HL-60 (cell line): ENCODE measurements around the gene CFAP90.

Experiments
- CTCF ChIP-seq: IDR thresholded peaks from one replicate; pipeline ENCODE4 v1.5.1; 2011; ENCODE audit warnings: low read length, control low read depth, inconsistent platforms; ENCODE audit not compliant: insufficient read depth
- POLR2AphosphoS5 ChIP-seq: IDR thresholded peaks from 2 replicates; pipeline ENCODE4 v1.6.1; 2012; ENCODE audit warnings: low read depth

DNA sequence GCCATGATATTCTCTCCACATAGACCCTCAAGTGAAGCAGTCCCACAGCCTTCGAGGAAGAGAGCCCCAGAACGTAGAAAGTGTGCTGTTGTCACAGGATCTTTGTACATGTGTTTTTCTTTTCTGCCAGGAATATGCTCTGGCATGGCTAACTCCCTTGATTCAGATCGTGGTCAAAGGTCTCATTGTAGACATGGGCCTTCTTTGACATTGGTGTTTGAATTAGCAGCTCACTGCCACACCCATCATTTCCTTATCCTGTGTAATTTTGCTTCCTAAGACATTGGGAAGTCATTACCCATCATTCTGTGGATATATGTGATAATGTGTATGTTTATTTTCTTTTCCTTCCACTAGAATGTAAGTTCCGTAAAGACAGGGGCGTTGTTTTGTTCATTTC is 43.5 kb upstream of the CFAP90 start:
- TF ChIP-seq POLR2AphosphoS5 = no peak
- no peak for TF ChIP-seq CTCF
